Measurements from ENCODE around the gene DAPK2.

- TF ChIP-seq SMARCC2 (IDR thresholded peaks at IDR 0.05) (no peak), MEIS2 (CRISPR knock-in tag; IDR thresholded peaks at IDR 0.05) (no peak), ZFP91 (CRISPR knock-in tag; IDR thresholded peaks at IDR 0.05; ENCODE audit: borderline replicate concordance) (no peak), ZBTB1 (CRISPR knock-in tag; IDR thresholded peaks at IDR 0.05; ENCODE audit: borderline replicate concordance) (no peak), EZH2 (conservative IDR thresholded peaks at IDR 0.05; ENCODE audit: low read depth, low read length) (no peak), ZNF3 (CRISPR knock-in tag; IDR thresholded peaks at IDR 0.05) (no peak), ZBTB4 (CRISPR knock-in tag; IDR thresholded peaks at IDR 0.05; ENCODE audit: borderline replicate concordance) (no peak), ZNF280D (CRISPR knock-in tag; IDR thresholded peaks at IDR 0.05) (no peak), NFE2L2 (IDR thresholded peaks at IDR 0.05; ENCODE audit: low read length) (no peak)
Observed at GRCh38 chr15:64071931-64072765, 25.9 kb upstream of the DAPK2 start.

Measured in HepG2 (cell line).